Tibial nerve (tissue), 4 donors: ENCODE measurements around the gene GPALPP1. TPM values are rescaled to one million over a fixed set of nuclear protein-coding genes. Genes with fewer than 3 reads are reported as not detected.

Source experiments
- DNase-seq, 2 donors: peaks; one replicate each; pipeline ENCODE4 v3.0.0-alpha.2; 2019; ENCODE audit warnings: low spot score in 2 of 2
- H3K27ac ChIP-seq, 4 donors: fragments of 200-600 bp; sonication (generic) in 3 of 4; one replicate each; pipeline ENCODE4 v1.5.1; 2017 to 2019; ENCODE audit warnings: mild to moderate bottlenecking in 1 of 4
- H3K27me3 ChIP-seq, 2 donors: fragments of 200-600 bp; sonication (generic) in 1 of 2; one replicate each; pipeline versions ENCODE4 v1.5.1 to v1.6.0; 2017 to 2019
- H3K36me3 ChIP-seq, 3 donors: fragments of 200-600 bp; sonication (generic); one replicate each; pipeline ENCODE4 v1.5.1; 2018 to 2019
- H3K4me1 ChIP-seq, 4 donors: fragments of 200-600 bp; sonication (generic) in 3 of 4; one replicate each; pipeline ENCODE4 v1.5.1; 2017 to 2019
- H3K4me3 ChIP-seq, 4 donors: fragments of 200-600 bp; sonication (generic) in 3 of 4; one replicate each; pipeline ENCODE4 v1.5.1; 2017 to 2019; ENCODE audit warnings: mild to moderate bottlenecking in 1 of 4, moderate library complexity in 1 of 4
- H3K9me3 ChIP-seq, 4 donors: fragments of 200-600 bp; sonication (generic) in 3 of 4; one replicate each; pipeline ENCODE4 v1.5.1; 2017 to 2019
- EP300 ChIP-seq, 2 donors: sonication (generic); formaldehyde crosslinking; IDR thresholded peaks; one replicate each; pipeline ENCODE4 v1.6.1; 2017; ENCODE audit warnings: antibody characterized with exemption in 2 of 2, mild to moderate bottlenecking in 1 of 2
- POLR2A ChIP-seq, 2 donors: fragments of 450-650 bp; IDR thresholded peaks; one replicate each; pipeline ENCODE4 v1.6.1; 2017; ENCODE audit warnings: antibody characterized with exemption in 2 of 2, mild to moderate bottlenecking in 2 of 2, moderate library complexity in 2 of 2
- WGBS, 2 donors: methylation state at CpG; one replicate each; pipeline ENCODE4 v1.1.5; 2018; 5-methylcytosine and 5-hydroxymethylcytosine counted together
- small RNA-seq: library from RNA; depleted of rRNA; stranded (forward); fragments of <200 nt; gene quantifications from one replicate; pipeline ENCODE3, GENCODE V24; 2016
- total RNA-seq, 4 donors: library from RNA; depleted of rRNA; stranded (reverse); fragments of >200 nt; gene quantifications; one replicate each; pipeline ENCODE4 v1.1.0, GENCODE V29; 2016
- TF ChIP-seq, protein P1 (sequence below), 5 experiments: fragments of 200-600 bp in 3 of 5; fragments of 450-650 bp in 2 of 5; sonication (generic) in 3 of 5; IDR thresholded peaks; one replicate each; pipeline ENCODE4 v1.5.1; 2016 to 2019; ENCODE audit warnings: antibody characterized with exemption in 5 of 5, mild to moderate bottlenecking in 3 of 5, moderate library complexity in 2 of 5

GPALPP1 gene
- total RNA-seq, 4 donors from 2014 or later: 22.7 to 50.1 (median 30.4) TPM

- no peaks in the 10 kb centered on the region for H3K9me3 ChIP-seq
- no peak overlapping the region for H3K4me3 ChIP-seq
- WGBS, 2 donors: 77 to 83% methylated on average over 4 of the region's 4 CpGs
- no peak for DNase-seq
- H3K27ac ChIP-seq: no peak overlapping the region
- no peak for TF ChIP-seq EP300 (IDR thresholded peaks at IDR 0.05)
- no peaks in the 10 kb centered on the region for H3K27me3 ChIP-seq
- no peaks in the 10 kb centered on the region for H3K4me1 ChIP-seq
- H3K36me3 ChIP-seq: no peaks in the 10 kb centered on the region
Measured at GRCh38 chr13:45073809-45074208, 84.5 kb downstream of the GPALPP1 start.

DNA sequence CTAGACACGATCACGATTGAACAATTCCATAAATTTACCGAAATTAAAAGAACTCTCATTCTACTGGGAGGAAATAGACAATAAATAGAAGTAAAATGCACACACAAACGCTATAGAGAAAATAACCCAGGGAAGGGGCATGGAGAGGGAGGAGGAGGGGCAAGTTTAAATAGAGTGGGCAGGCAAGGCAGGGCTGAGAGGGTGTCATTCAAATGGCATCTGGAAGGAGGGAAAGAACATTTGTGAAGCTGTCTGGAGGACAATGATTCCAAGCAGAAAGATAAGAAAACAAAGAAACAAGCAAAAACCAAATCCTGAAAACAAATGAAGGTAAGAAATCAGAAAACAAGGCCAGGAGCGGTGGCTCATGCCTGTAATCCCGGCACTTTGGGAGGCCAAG, 85.4 kb downstream of the GPALPP1 start:
- H3K9me3 ChIP-seq: no peaks in the 10 kb centered on the region
- H3K4me1 ChIP-seq: no peaks in the 10 kb centered on the region
- no peak for TF ChIP-seq EP300 (IDR thresholded peaks at IDR 0.05)
- TF ChIP-seq, protein P1, sequence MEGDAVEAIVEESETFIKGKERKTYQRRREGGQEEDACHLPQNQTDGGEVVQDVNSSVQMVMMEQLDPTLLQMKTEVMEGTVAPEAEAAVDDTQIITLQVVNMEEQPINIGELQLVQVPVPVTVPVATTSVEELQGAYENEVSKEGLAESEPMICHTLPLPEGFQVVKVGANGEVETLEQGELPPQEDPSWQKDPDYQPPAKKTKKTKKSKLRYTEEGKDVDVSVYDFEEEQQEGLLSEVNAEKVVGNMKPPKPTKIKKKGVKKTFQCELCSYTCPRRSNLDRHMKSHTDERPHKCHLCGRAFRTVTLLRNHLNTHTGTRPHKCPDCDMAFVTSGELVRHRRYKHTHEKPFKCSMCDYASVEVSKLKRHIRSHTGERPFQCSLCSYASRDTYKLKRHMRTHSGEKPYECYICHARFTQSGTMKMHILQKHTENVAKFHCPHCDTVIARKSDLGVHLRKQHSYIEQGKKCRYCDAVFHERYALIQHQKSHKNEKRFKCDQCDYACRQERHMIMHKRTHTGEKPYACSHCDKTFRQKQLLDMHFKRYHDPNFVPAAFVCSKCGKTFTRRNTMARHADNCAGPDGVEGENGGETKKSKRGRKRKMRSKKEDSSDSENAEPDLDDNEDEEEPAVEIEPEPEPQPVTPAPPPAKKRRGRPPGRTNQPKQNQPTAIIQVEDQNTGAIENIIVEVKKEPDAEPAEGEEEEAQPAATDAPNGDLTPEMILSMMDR (IDR thresholded peaks at IDR 0.05): no peak
- TF ChIP-seq POLR2A (IDR thresholded peaks at IDR 0.05): no peak
- H3K4me3 ChIP-seq: no peak overlapping the region
- H3K27me3 ChIP-seq: no peaks in the 10 kb centered on the region
- WGBS, 2 donors: 59 to 72% methylated on average over 6 of the region's 6 CpGs
- no peaks in the 10 kb centered on the region for H3K36me3 ChIP-seq
- no peak for DNase-seq
- no peak overlapping the region for H3K27ac ChIP-seq

DNA sequence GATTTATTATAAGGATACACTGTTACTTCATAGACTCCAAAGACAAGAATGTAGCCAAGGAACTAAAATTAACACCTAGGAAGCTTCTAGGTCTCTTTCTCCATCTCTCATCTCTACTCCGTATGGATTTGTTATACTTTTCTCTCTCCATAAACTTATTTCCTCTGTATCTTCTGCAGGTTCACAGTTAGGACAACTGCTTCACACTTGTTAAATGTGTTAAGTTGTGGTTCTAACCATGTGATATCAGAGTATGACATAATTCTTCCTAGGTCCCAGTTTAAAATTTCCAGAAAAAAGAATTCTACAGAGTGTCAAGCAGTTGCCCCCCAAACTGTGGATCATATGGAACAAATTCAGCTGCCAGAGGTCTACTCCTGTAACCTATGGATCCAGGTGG, 88.7 kb downstream of the GPALPP1 start:
- DNase-seq: no peak
- Histone ChIP-seq H3K9me3 (no peaks in the 10 kb centered on the region), H3K4me3 (no peak overlapping the region), H3K36me3 (no peaks in the 10 kb centered on the region), H3K27me3 (no peaks in the 10 kb centered on the region), H3K4me1 (peaks cover 0 to 3% (median 0%) of the 10 kb centered on the region in 4 donors), H3K27ac (no peak overlapping the region)
- WGBS, 2 donors: 85 to 88% methylated on average over 1 of the region's 1 CpG
- TF ChIP-seq POLR2A (IDR thresholded peaks at IDR 0.05): no peak
- TF ChIP-seq, protein P1 (IDR thresholded peaks at IDR 0.05): no peak
- TF ChIP-seq EP300 (IDR thresholded peaks at IDR 0.05): no peak

Small RNAs within 50 kb of the gene (small RNA-seq; reads per million reads assigned to genes)
- gene RN7SL49P: 0.38 reads per million

Other genes with a start within 250 kb of the GPALPP1 start
- 1 to 10 TPM; 2.7 to 4.4 (median 3.7) TPM for gene NUFIP1, start 67 bp upstream of the GPALPP1 start, total RNA-seq
- 10 to 100 TPM; 20.2 to 28.8 (median 24.1) TPM for gene GTF2F2, start 131.0 kb downstream of the GPALPP1 start, total RNA-seq
- gene KCTD4, start 211.5 kb downstream of the GPALPP1 start, total RNA-seq: 10 to 100 TPM in 2 of 4 donors, 1 to 10 TPM in 2; 3.0 to 14.4 (median 8.2) TPM